ENCODE data around the gene CREB5.

The CREB5 gene

DNA sequence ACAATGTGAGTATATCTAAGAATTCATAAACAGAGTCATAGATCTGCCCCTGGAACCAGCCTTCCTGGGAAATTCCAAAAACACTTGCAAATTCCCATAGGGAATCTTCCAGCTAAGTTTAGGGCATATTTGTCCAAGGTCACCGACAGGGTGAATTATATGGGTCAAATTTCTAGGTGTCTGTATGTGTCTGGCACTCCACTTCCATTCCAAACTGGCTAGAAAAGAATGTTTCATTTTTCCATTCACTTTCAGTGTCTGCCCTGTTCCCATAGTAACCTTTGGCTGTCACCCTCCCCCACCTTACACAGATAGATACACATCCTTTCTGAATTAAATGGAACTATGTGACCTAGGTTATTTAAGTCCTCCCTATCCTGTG lies 230.9 kb downstream of the CREB5 start:
- no peak for DNase-seq (ENCODE audit: low read depth in 3 of 3)

GRCh38 chr7:28643584-28644340 lies 231.4 kb downstream of the CREB5 start:
- DNase-seq (ENCODE audit: low read depth in 3 of 3), result no peak

GRCh38 chr7:28645866-28646265 lies 233.5 kb downstream of the CREB5 start:
- no peak for DNase-seq (ENCODE audit: low read depth in 3 of 3)

DNA sequence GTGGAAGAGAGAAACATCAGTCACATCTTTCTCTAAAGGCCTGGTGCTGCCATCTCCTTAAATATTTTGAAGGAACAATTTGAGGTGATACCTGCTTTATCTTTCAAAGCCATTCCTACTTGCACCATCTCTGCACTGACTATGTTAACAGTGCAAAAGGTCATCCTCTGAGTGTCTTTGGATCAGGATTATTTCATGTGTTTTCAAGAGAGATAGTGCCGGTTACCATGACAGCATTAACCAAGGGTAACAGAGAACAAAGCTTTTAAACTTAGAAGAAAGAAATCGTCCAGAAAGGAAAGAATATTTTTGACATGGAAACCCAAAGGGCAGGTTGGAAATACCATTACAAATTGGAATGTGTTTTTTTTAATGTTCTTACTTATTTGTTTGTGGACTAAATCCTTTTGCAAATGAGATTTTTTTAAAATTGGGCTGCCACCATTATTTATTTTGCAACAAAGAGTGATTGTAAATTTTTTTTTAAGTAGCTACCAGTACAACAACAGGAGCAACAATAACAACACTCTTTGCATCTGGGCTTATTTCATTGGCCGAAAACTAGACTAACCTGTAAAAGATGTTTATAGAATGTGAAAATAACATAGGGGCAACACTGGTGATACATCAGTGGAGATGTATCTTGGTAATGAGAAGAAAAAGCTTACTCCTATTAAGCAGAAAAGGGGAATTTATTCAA lies 234.2 kb downstream of the CREB5 start:
- no peak for DNase-seq (ENCODE audit: low read depth in 3 of 3)

- no peak for DNase-seq (ENCODE audit: low read depth in 3 of 3)
These were observed 234.7 kb downstream of the CREB5 start for GRCh38 chr7:28647076-28647421.

- DNase-seq (ENCODE audit: low read depth in 3 of 3), result no peak
These were observed 236.9 kb downstream of the CREB5 start for GRCh38 chr7:28649189-28649588.

GRCh38 chr7:28649811-28650210 lies 237.5 kb downstream of the CREB5 start:
- DNase-seq (ENCODE audit: low read depth in 3 of 3), result no peak

DNA sequence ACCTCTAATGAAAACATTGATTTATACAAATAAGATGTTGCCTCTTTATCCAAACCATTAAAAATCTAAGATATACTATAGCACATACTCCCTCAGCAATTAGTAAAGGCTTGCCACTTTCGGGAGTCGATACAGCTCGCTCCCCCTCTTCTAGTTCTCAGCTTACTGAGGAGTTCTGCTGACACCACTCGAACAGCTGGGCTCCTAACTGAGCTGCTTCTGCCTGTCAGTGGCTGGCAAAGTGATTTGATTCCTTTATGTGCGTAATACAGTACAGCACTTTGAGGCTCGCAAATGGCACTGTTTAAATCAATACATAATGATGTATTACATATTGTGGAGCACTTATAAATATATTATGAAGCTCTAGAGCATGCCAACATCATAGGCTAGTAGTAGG lies 241.8 kb downstream of the CREB5 start:
- no peak for DNase-seq (ENCODE audit: low read depth in 3 of 3)

GRCh38 chr7:28656529-28656928 lies 244.2 kb downstream of the CREB5 start:
- no peak for DNase-seq (ENCODE audit: low read depth in 3 of 3)

GRCh38 chr7:28658381-28658780 lies 246.1 kb downstream of the CREB5 start:
- no peak for DNase-seq (ENCODE audit: low read depth in 3 of 3)

DNA sequence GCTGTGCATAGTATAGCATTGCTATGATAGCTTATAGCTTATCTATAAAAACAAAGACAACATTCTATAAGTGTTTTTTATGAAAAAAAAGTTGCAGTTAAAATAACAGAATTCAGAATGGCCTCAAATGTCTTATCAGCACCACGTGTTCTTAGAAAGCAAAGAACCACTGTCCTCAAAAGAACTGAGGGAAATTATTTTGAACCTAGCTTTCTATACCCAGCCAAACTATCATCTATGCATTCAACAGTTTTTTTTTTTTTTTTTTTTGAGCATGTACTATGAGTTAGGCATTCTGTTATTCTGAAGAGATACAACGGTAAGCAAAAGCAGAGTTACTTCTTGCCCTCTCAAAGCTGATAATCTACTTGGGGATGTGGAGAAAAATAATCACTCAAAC lies 247.8 kb downstream of the CREB5 start:
- DNase-seq (ENCODE audit: low read depth in 3 of 3), result no peak

- DNase-seq (ENCODE audit: low read depth in 3 of 3), result no peak
These were observed 249.7 kb downstream of the CREB5 start for GRCh38 chr7:28661826-28662595.

GRCh38 chr7:28666154-28666553 lies 253.8 kb downstream of the CREB5 start:
- no peak for DNase-seq (ENCODE audit: low read depth in 3 of 3)

- no peak for DNase-seq (ENCODE audit: low read depth in 3 of 3)
These were observed 255.8 kb downstream of the CREB5 start for GRCh38 chr7:28668085-28668484.

DNA sequence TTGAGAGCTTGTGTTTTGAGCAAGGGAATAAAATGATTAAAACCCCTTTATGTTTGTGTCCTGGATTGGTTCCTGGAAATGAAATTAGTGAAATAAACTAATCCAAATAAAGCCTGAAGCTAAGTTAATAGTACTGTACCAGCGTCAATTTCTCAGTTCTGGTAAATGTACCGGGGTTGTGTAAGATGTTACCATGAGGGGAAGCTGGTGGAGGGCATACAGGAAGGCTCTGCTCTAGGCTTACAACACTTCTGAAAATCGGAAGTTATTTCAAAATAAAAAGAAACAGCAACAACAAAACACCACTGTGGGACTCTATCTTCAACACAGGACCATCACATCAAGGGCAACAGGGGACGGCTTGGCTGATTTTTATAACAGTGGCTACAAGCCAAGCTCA lies 257.0 kb downstream of the CREB5 start:
- no peak for DNase-seq (ENCODE audit: low read depth in 3 of 3)

- DNase-seq (ENCODE audit: low read depth in 3 of 3), result no peak
These were observed 259.2 kb downstream of the CREB5 start for GRCh38 chr7:28671526-28671925.

GRCh38 chr7:28672397-28672797 lies 260.1 kb downstream of the CREB5 start:
- no peak for DNase-seq (ENCODE audit: low read depth in 3 of 3)

DNA sequence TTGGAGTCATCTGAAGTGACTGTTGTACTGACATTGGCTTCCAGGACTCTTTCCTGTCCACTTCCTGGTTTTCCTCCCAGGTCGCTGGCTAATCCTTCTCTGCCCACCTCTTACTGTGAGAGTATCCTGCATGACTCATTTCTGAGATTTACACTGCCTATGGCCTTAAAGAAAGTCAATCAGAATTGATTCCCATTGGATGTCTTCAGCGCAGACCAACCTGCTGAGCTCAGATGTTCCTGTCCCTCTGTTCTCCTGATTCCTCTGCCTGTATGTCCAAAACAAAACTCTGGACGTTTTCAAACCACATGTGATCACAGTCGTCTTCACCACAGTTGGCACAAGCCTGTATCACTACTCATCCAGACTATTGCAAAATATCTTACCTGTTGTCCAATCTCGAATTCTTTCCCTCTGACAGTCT lies 262.1 kb downstream of the CREB5 start:
- no peak for DNase-seq (ENCODE audit: low read depth in 3 of 3)

DNA sequence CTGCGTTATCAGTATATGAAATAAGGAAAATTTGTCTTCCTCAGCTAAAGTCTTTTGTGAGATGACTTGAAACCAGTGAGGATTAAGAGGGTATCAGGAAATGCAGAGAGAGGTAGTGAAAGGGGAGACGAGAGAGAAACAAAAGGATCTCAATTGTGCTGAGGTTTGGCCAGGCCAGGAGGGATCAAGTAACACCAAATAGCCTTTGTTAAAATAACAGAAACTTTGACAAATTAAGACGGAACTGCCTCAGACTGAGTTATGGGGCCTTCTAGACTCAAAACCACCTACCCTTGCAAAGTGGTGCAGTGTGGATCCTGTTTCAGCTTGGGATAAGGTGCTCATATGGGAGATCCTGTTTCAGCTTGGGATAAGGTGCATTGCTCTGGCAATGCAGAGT lies 263.1 kb downstream of the CREB5 start:
- DNase-seq (ENCODE audit: low read depth in 3 of 3), result no peak

GRCh38 chr7:28677668-28678067 lies 265.4 kb downstream of the CREB5 start:
- DNase-seq (ENCODE audit: low read depth in 3 of 3), result no peak

DNA sequence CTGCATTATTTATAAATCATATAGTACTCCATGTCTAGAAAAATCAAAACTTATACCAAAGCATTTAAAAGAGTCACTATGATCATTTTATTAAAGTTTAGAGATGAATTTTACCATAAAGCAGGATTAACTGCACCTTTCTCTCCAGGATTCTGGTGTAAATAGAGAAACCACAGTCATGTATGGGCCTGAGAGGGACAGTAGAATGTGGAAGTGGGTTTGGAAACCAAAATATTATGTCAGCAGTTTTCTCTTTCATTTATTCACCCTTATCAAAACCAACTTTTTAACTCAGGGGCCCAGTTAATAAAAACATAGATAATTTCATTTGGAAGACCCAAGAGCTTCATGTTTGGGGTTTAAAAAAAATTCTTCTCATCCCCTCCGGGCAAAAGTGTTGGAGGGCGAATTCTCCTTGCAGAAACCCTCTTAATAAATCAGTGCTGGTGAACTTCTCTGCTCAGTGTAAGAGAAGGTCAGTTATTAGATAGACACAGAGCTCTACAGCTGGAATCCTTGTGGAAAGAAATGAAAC lies 266.2 kb downstream of the CREB5 start:
- no peak for DNase-seq (ENCODE audit: low read depth in 3 of 3)

DNA sequence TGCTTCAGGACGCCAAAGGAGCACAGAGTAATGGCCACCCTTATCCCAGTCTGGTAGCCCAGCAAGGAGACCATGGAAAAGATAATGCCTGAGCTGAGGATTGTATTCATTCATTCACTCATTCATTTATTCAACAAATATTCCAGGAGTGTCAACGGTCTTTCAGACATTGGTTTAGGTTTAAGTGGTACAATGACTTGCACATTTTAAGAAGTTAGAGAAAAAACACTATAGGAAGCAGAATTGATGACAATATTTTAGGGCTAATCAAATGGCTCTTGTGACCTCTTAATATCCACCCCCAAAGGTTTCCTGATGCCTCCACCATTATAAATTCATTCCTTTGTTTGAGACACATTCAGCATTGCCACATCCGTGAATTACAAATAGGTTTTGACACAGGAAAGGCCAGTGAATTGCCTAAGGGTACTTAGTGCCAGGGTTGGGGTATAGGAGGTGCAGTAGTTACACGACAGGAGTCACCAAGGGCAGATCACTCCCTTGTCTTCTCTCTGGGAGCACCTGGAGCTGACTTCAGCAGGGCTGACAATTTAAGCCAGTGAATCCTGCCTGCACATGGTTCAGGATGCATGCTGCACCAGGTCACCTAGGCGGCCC lies 269.5 kb downstream of the CREB5 start:
- no peak for DNase-seq (ENCODE audit: low read depth in 3 of 3)

Data from stimulated activated CD4-positive, alpha-beta T cell treated with anti-CD3 and anti-CD28 coated beads, TNF-alpha, amount 100 ng/mL, for 4 hours (primary cell).